PC-3 (cell line): Measurements from ENCODE around the gene MRPL50.

Source experiments
- CTCF ChIP-seq: fragments of 300-600 bp; sonication (generic); conservative IDR thresholded peaks from 2 replicates; pipeline ENCODE4 v1.5.1; 2017; ENCODE audit warnings: antibody characterized with exemption, low read depth, mild to moderate bottlenecking, low read length
- EZH2 ChIP-seq: fragments of 300-600 bp; sonication (generic); IDR thresholded peaks from one replicate; pipeline ENCODE4 v1.6.1; 2017; ENCODE audit warnings: antibody characterized with exemption, mild to moderate bottlenecking, low read length; ENCODE audit not compliant: unreplicated experiment
- EZH2phosphoT487 ChIP-seq: fragments of 300-600 bp; sonication (generic); IDR thresholded peaks from 2 replicates; pipeline ENCODE4 v1.6.1; 2018; ENCODE audit warnings: mild to moderate bottlenecking, antibody characterized with exemption, low read length, borderline replicate concordance

GRCh38 chr9:101362450-101362849 lies 36.0 kb downstream of the MRPL50 start:
- no peak for TF ChIP-seq CTCF
- TF ChIP-seq EZH2, result no peak
- no peak for TF ChIP-seq EZH2phosphoT487
